ENCODE measurements around the gene RNGTT.

RNGTT gene

GRCh38 chr6:88577461-88577860 lies 386.0 kb downstream of the RNGTT start:
- DNase-seq = no peak

- DNase-seq = no peak
These were observed 387.9 kb downstream of the RNGTT start for GRCh38 chr6:88575536-88575935.

- no peak for DNase-seq
These were observed 388.8 kb downstream of the RNGTT start for GRCh38 chr6:88574651-88575050.

DNA sequence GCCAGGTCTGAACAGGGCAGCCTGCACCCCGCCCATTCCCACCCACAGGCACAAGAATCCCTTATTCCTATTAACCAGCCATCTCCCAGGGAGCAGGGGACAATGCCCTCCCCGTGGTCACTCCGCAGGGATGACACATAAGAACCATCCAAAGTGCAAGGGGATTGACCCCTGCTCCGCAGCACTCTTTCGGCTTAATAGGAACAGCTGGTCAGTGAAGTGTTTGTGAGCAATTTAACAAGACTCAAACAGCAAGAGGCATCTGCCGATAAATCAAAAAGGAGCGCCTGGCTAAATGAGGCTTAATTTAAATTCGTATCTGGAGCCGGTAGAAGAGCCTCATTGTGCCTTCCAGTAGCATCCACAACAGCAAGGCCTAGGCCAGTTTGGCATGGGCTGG lies 389.4 kb downstream of the RNGTT start:
- no peak for DNase-seq

- no peak for DNase-seq
These were observed 389.9 kb downstream of the RNGTT start for GRCh38 chr6:88573561-88573960.

DNA sequence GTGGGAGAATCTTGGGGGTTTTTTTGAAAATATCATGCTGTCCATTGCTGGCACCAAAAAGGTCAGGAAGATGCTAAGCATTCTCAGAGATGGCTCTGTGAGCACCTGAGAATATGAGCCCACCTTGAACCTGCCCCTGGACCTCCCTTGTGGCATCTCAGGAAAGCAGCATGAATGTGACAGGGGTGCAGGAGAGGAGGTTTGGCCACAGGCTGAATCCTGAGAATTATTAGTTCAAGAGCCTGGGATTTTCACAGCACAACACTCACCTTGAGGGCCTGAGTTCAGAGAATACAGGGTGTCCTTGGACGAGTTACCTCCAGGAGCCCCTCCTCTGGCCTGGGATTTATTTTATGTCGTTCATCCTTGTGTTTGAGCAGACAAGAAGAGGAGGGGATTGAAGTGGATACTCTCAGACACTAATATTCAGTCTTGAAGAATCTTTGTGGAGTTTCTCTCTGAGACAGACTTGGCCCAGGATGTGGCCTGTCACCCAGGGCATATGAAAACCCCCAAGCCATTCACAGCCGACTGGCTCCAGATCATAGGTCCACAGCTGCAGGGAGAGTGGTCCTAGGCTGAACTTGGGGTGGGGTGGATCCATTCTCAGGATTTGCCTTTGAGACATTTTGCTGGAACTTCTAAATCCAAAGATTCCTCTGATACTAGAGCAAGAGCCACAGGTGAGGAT lies 390.8 kb downstream of the RNGTT start:
- DNase-seq = no peak

DNA sequence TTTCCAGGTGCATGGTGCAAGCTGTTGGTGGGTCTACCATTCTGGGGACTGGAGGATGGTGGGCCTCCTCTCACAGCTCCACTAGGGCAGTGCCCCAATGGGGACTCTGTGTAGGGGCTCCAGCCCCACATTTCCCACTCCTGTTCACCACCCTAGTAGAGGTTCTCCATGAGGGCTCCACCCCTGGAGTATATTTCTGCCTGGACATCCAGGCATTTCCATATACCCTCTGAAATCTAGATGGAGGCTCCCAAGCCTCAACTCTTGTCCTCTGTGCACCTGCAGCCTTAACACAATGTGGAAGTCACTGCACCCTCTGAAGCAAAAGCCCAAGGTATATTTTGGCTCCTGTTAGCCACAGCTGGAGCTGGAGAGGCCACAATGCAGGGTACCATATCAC lies 393.5 kb downstream of the RNGTT start:
- no peak for DNase-seq

DNA sequence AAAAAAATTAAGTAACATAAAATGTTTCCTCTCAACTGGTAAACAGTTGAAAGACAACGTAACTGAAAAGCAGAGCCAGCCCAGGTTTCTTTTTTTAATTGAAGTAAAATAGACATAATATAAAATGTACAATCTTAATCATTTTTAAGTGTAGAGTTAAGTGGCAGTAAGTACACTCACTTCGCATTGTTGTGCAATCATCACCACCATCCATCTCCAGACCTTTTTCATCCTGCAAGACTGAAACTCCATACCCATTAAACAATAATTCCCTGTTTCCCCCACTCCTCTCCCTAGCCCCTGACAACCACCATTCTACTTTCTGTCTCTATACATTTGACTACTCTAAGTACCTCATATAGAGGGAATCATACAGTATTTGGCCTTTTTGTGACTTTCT lies 395.7 kb downstream of the RNGTT start:
- no peak for DNase-seq

GRCh38 chr6:88566746-88567534 lies 396.5 kb downstream of the RNGTT start:
- DNase-seq = no peak

DNA sequence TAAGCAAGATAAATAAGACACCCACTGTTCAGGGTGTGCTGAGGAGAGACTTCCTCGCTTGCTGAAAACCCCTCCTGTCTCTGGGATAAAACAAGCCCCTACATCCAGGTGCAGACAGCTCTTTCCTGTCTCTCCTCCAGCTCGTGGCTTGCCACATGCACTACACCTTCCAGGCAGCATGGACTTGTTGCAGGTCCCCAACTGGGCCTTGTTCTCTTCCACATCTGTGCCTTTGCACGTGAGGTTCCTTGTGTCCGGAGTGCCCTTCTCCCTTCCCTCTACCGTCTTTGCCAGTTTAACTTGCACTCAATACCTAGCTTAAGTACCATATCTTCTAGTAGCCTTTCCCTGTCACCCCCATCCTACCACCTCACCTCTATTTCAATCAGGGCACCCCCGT lies 397.6 kb downstream of the RNGTT start:
- DNase-seq = no peak

GRCh38 chr6:88565409-88565811 lies 398.0 kb downstream of the RNGTT start:
- no peak for DNase-seq

DNA sequence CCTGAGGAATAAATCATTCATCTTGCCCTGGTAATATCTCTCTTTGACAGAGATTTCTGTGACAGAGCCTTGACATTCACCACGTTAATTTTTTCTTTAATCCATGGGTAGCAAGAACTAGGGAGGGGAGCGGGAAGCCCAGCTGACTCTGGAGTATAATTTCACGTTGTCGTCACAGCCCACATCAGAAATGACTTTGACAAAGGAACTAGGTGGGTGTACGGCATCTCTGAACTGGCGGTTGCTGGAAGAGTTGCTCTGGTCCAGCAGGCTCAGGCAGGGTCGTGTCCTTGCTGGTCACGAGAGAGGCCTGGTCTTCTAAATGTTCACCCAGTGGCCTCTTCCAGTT lies 400.2 kb downstream of the RNGTT start:
- no peak for DNase-seq

GRCh38 chr6:88562353-88563276 lies 400.8 kb downstream of the RNGTT start:
- DNase-seq = no peak

GRCh38 chr6:88561954-88562315 lies 401.5 kb downstream of the RNGTT start:
- no peak for DNase-seq

GRCh38 chr6:88561034-88561953 lies 402.1 kb downstream of the RNGTT start:
- no peak for DNase-seq
